Lung (tissue), 12 donors: ENCODE data around the gene SLIT1. TPM values are rescaled to one million over a fixed set of nuclear protein-coding genes. Genes with fewer than 3 reads are reported as not detected.

Source experiments
- ATAC-seq: fragments of 200-7000 bp; cut with Tn5 transposase; one replicate; pipeline ENCODE4 v1.9.1; 2020; ENCODE audit warnings: moderate number of reproducible peaks; ENCODE audit not compliant: insufficient read depth, low FRiP score
- DNase-seq, 3 donors: peaks; one replicate each; pipeline ENCODE4 v3.0.0-alpha.2; 2013 to 2017
- H3K27ac ChIP-seq, 2 donors: one replicate each; pipeline ENCODE4 v1.5.1; 2013; ENCODE audit warnings: mild to moderate bottlenecking in 2 of 2, moderate library complexity in 2 of 2, control low read depth in 1 of 2, inconsistent platforms in 1 of 2, low read depth in 1 of 2, low read length in 1 of 2
- H3K27me3 ChIP-seq, 3 donors: one replicate each; pipeline ENCODE4 v1.5.1; 2013; ENCODE audit warnings: low read length in 2 of 3; ENCODE audit not compliant: control insufficient read depth in 3 of 3, insufficient read depth in 3 of 3
- H3K36me3 ChIP-seq, 4 donors: one replicate each; pipeline ENCODE4 v1.5.1; 2013; ENCODE audit warnings: low read length in 4 of 4, mild to moderate bottlenecking in 1 of 4, moderate library complexity in 1 of 4; ENCODE audit not compliant: control insufficient read depth in 4 of 4, insufficient read depth in 4 of 4
- H3K4me1 ChIP-seq, 5 donors: one replicate each; pipeline ENCODE4 v1.5.1; 2013; ENCODE audit warnings: low read length in 5 of 5, mild to moderate bottlenecking in 2 of 5, moderate library complexity in 1 of 5; ENCODE audit not compliant: control insufficient read depth in 5 of 5, insufficient read depth in 5 of 5
- H3K4me3 ChIP-seq: one replicate; pipeline ENCODE4 v1.5.1; 2013; ENCODE audit warnings: mild to moderate bottlenecking, control low read depth, moderate library complexity
- H3K9ac ChIP-seq, 2 donors: one replicate each; pipeline ENCODE4 v1.5.1; 2013; ENCODE audit warnings: low read length in 2 of 2, control low read depth in 1 of 2; ENCODE audit not compliant: insufficient read depth in 1 of 2
- H3K9me3 ChIP-seq, 4 donors: one replicate each; pipeline ENCODE4 v1.5.1; 2013; ENCODE audit warnings: low read length in 3 of 4, mild to moderate bottlenecking in 1 of 4, moderate library complexity in 1 of 4; ENCODE audit not compliant: control insufficient read depth in 4 of 4, insufficient read depth in 3 of 4
- CTCF ChIP-seq: IDR thresholded peaks from 2 replicates; pipeline ENCODE4 v1.5.1; 2012; ENCODE audit warnings: mild to moderate bottlenecking; ENCODE audit errors: control extremely low read depth, extremely low read depth
- WGBS, 2 donors: extraction: QIAGEN DNeasy Blood & Tissue Kit; methylation state at CpG; one replicate each; pipeline ENCODE4 v1.1.7; 2013; 5-methylcytosine and 5-hydroxymethylcytosine counted together
- polyA plus RNA-seq, 2 donors: library from polyadenylated mRNA; stranded (reverse); fragments of 200-250 nt; gene quantifications; one replicate each; pipeline ENCODE4 v1.2.1, GENCODE V29; 2013
- total RNA-seq, 2 donors: library from RNA; depleted of rRNA in 1 of 2; stranded (reverse); fragments of >200 nt in 1 of 2; gene quantifications; one replicate each; pipeline ENCODE4 v1.2.1, GENCODE V29; 2014 to 2021
- donor health status: control.
- donor health status: control.
- donor health status: Bipolar disorder and iron deficiency.
- donor health status: healthy.
- donor health status: DM: yes; HTN: yes; CAD: no.

The SLIT1 gene
- total and polyA plus RNA-seq, 4 donors = 0.39 to 5.6 (median 0.57) TPM

- no peak overlapping the region for H3K4me3 ChIP-seq
- peaks cover 0 to 26% (median 4%) of the 10 kb centered on the region in 5 donors for H3K4me1 ChIP-seq
- WGBS, 2 donors = 90 to 93% methylated on average over 7 of the region's 7 CpGs
- H3K27ac ChIP-seq = no peak overlapping the region
- TF ChIP-seq CTCF = no peak
- H3K27me3 ChIP-seq = no peaks in the 10 kb centered on the region
- no peak for DNase-seq
- H3K36me3 ChIP-seq = no peaks in the 10 kb centered on the region
- no peaks in the 10 kb centered on the region for H3K9me3 ChIP-seq
- H3K9ac ChIP-seq = no peak overlapping the region
- ATAC-seq = no peak
These were observed 163.1 kb downstream of the SLIT1 start for GRCh38 chr10:97022616-97023015.

- H3K4me1 ChIP-seq = peaks cover 0 to 26% (median 4%) of the 10 kb centered on the region in 5 donors
- no peak overlapping the region for H3K4me3 ChIP-seq
- peak overlapping the region; percentile 18 to 73 for H3K27ac ChIP-seq
- ATAC-seq (no peak), DNase-seq (peak; percentile 24 to 59 (median 42))
- H3K27me3 ChIP-seq = no peaks in the 10 kb centered on the region
- TF ChIP-seq CTCF = no peak
- WGBS, 2 donors = 70 to 79% methylated on average over 25 of the region's 25 CpGs
- no peaks in the 10 kb centered on the region for H3K9me3 ChIP-seq
- no peaks in the 10 kb centered on the region for H3K36me3 ChIP-seq
- H3K9ac ChIP-seq = no peak overlapping the region
These were observed 165.0 kb downstream of the SLIT1 start for GRCh38 chr10:97020452-97021400.

DNA sequence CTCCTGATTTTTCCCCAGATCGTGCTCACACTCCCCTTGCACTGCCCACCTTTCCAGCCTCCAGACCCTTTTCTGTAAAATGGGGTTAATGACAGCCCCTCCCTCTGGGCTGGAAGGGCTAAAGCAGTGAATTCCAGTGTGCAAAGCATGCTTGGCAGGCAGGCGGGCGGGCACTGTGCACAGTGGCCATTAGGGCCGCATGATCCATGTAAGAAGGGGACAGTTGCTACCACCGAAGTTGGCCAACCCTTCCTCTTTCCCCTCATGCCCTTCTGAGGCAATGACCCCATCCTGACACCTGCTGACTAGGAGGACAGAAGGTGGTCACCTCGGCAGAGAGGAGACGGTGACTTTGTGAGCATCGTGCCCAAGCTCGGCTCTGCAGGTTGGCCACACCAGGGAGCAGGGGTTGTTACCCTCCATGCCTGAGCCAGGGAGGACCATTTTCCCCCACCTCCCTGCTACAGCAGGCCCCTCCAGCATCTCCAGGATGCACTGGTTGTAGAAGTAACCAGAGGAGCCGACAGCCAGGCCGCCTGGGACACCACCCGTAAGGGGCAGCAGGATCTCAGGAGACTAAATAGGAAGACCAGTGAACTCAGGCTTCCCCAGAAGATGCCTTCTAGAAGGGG, 166.4 kb downstream of the SLIT1 start:
- no peaks in the 10 kb centered on the region for H3K27me3 ChIP-seq
- no peak overlapping the region for H3K4me3 ChIP-seq
- DNase-seq (no peak), ATAC-seq (no peak)
- H3K36me3 ChIP-seq = no peaks in the 10 kb centered on the region
- no peaks in the 10 kb centered on the region for H3K9me3 ChIP-seq
- H3K27ac ChIP-seq = no peak overlapping the region
- TF ChIP-seq CTCF = no peak
- 89% methylated on average over 12 of the region's 12 CpGs for WGBS, 2 donors
- H3K9ac ChIP-seq = no peak overlapping the region
- peaks cover 2 to 29% (median 4%) of the 10 kb centered on the region in 5 donors for H3K4me1 ChIP-seq
